GM15510 (cell line): ENCODE results near the gene ENTREP1.

Source experiments
- POLR2A ChIP-seq: IDR thresholded peaks from 3 replicates; pipeline ENCODE4 v1.6.1; 2011; ENCODE audit warnings: borderline replicate concordance; ENCODE audit not compliant: insufficient read length; ENCODE audit errors: extremely low read depth

The ENTREP1 gene

DNA sequence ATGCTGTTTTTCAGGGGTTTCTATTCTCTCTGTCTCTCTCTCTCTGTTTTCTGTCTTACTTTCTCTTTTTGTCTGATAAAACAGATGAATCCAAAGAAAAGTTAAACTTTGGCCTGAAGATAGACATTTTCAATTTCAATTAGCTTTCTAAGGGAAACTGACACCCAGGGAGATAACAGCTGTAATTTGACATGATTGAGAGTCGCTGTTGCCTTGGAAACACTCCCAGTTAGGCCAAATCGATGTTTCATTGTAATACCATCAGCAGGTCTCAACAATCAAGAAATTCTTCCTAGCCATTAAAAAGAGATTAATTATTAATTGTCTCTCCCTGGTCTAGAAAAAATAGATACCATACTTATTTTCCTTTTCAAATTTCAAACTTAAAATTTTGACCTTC, 53.0 kb downstream of the ENTREP1 start:
- no peak for TF ChIP-seq POLR2A

DNA sequence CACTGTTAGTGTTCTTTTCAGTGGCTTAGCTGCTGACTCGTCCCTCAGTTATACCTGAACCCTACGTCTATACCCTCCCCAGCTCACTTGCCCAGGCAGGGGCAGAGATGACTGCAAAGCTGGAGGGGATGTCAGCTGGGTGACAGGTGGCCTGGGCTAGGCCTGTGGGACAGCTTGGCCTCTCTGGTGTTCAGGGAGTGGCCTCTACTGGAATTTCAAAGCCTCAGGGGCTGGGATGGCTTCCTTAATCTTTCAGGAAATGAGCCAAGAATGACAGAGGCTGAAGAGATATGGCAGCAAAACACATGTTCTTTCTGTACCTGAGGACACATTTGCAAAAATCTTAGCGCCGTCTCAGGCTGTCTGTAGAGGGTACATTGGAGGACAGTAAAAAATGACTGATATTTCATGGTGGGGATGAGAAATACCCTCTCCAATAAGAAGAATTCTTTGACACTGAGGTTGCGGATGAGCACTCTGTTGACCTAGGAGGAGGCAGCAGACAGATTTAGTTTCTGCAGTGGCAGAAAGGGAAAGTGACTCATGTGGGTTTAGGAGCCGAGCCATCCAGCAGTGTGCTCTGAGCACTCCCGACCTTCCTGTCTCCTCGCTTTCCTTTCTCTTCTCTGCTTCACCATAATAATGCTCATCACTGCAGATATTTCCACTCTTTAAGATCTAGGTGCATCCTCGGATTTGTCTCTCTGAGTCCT, 54.4 kb downstream of the ENTREP1 start:
- no peak for TF ChIP-seq POLR2A

DNA sequence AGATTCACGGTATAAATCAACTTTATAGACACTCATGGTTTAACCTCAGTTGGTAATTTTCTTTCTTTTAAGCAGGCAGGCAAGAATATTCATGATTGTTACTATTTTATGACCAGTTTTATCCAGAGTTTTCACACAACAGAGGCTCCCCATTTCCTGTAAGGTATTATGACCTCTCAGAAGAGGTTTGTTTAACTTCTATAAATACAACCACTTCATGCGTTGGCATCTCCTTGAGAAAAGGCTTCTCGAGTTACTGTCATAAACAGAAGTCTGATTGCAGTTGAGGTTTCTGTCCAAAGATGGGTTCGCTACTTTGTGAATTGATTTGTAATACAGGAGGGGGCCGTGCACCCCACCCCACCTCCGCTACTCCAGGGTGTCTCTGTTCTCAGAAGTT, 55.3 kb downstream of the ENTREP1 start:
- TF ChIP-seq POLR2A = no peak

DNA sequence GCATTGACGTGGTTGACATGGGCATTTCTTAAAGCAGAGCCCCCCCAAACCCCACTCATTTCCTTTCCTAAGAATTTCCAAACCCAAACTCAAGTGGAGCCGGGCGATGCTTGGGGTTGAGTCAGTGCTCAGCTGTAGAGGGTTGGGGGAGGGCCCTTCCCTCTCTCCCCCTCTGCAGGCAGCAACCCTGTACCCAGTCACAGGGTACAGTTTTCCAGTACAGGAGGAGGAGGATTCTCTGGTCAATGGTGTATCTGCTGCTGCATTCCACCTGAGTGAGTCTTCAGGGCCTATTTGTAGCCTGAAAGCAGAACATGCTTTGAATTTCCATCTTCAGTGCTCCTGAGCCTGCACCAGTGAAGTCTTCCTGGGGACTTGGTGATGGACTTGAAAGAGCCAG, 55.8 kb downstream of the ENTREP1 start:
- no peak for TF ChIP-seq POLR2A

DNA sequence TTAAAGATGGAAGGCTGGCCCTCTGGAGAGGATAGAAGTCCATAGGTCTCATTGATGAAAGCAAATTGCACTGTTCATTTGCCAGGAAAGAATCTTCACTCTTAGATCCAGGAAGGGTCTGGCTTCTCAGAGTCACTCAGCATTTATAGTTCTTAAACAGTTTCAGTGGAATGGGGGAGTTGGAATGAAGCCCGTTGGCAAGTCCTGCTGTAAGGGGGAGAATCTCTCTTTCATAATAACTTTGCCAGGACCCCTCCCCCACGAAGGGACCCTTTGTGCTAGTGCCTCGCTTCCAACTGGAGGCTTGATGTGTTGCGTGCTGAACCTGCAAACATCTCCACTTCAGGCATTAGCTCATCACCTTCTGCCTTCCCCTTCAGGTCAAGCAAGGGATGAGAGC, 57.1 kb downstream of the ENTREP1 start:
- TF ChIP-seq POLR2A = no peak

DNA sequence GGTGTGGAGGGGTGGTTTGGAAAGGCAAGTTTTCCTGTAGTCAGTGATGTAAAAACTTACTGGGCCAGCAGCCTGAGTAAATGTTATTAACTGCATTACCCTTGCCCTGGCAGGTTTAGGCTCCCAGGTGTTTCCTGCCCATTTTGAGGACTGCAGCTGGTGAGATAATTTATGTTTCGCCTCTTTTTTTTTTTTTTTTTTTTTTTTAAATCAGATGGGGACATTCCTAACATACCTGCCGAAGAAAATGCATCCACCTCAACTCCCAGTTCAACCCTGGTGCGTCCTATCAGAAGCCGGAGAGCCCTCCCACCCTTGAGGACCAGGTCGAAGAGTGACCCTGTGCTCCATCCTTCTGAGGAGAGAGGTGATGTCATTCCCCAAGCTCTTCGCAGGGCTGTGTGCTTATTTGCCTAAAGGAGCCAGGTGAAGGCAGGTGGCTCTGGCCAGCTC, 60.6 kb downstream of the ENTREP1 start:
- no peak for TF ChIP-seq POLR2A

DNA sequence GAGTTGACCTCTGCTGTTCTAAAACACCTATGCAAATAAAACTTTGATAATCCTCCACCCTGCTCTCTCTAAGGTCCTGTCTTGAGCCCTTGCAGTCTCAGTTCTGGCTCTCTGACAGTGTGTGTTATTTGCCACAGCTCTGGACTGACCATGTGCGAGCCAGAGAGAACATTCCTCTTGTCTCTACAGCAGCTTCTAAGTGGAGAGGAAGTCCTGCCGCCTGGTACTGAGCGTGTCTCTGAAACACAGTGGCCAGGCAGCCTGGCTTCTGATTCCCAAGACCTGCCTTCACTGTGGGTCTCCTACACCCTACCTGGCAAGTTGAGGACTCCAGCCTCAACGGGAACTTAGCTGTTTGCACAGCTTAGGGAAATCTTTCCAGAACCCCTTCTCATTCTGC, 61.6 kb downstream of the ENTREP1 start:
- no peak for TF ChIP-seq POLR2A

DNA sequence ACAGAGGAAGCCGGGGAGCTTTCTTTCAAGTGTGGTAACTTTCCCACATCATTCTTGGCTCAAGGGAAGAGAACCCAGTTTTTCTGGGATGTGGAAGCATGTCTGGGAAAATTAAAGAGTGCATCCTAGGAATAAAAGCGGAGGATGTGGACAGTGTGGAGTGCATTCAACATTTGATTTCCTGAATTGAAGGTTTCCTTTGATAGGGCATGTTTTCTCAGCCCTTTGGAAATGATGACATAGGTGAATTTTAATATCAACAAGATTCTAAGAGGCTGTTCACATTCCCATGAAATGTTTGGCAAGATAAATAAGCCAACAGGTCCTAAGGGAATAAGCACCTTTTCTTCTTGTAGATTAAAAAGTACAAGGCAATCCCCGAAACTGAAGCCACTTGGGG, 63.6 kb downstream of the ENTREP1 start:
- no peak for TF ChIP-seq POLR2A

DNA sequence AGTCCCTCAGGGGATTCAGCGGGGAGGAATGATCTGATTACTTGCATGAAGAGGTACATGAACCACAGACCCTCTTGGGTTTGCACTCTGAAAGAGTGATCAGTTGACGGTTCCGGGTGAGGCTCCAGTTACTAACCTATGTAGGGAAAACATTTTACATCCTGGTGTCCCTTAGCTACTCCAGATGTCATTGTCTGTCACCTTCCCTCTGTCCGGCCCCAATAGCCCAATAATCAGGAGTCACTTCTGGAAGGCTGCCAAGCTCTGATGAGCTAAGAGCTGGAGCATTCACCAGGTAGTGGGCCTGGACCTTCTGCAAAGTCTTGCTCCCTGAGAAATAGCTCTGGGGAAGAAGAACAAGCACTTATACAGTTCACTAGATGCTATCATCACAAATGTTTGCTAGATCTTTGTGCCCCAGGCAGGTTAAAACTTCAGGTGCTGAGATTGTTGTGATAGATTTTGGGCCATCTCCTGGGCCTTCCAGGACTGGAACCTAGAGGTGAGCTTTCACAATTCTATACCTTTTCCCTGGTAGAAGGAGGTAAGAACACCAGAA, 64.5 kb downstream of the ENTREP1 start:
- TF ChIP-seq POLR2A = no peak

DNA sequence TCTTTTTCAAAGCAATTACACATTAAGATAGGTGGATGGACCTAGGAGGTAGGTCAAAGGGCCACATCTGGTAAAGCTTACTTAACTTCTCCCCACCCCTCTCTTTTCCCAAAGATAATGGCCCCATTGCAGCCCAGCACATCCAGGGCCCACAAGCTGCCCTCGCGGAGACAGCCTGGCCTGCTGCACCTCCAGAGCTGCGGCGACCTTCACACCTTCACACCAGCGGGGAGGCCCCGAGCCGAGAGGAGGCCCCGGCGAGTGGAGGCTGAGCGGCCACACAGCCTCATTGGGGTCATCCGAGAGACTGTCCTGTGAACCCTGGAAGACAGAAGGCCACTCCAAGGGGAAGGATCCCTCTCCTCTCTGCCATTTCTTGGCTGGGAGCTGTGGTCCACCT, 66.5 kb downstream of the ENTREP1 start:
- TF ChIP-seq POLR2A = no peak

DNA sequence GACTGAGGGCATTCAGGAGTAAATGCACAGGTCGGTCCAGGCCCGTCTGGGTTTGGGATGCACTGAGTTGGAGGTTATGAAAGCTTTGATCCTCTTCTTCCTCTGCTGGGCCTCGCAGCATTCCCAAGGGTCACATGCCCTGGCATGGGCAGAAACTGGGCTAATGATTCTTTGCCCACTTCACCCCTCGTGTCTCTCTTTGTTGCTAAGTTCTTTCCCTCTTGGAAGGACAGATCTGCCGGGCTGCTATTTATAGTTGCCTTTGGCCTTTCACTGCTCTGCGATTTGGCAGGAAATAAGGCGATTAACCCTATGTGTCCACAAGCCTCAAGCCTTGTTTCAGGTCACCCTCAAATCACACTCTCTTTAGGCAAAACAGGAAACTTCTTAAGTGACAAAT, 66.9 kb downstream of the ENTREP1 start:
- no peak for TF ChIP-seq POLR2A

DNA sequence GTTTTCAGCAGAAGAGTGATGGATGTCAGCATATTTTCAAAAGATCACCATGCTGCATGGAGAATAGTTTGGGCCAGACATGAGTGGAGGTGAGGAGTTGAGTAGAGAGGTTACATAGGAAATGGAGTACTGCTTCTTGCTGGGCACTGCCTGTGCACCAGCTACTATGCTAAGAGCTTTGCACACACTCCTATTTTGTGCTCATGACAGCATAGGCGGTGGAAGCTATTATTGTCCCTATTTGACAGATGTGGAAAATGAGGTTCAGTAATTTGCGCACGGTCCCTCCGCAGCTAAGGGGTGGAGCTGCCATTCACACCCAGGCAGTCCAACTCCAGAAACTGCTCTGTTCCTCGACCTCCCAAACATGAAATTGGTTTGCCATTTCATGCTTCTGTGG, 67.8 kb downstream of the ENTREP1 start:
- no peak for TF ChIP-seq POLR2A

DNA sequence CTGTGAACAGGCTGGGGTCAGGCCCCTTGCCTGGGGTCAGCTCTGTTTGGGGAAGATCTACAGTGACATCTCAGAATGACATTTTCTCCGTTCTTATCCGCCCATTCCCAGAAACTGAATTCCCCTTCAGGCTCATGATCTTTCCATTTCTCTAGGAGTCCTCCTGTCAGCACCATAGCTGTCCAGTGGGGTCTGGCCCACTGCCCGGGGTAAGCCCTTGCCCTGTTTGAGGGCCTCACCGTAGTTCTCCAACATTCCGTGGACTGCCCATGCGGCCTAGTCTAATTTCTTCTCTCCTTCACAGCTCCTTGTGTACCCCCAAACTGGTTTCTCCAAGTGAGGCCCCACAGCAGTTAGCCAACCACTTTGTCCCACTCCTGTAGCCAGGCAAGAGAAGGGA, 68.4 kb downstream of the ENTREP1 start:
- TF ChIP-seq POLR2A = no peak

DNA sequence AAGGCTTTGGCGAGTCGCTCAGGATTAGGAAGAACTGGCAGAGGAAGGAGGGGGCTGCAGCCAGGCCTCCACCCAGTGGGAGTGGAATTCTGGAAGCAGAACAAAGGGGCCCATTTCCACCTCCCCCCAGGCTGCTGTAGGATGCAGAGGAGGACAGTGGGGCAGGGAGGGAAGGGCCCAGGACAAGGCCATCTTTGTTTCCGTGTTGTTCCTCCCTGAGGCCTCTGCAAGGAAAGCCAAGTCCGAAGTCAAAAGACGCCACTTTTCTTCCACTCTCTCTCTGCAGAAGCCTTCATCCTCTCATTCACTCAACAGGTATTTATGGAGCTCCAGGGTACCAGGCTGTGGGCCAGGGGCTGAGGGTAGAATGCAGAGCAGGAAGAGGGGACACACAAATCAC, 70.7 kb downstream of the ENTREP1 start:
- no peak for TF ChIP-seq POLR2A

DNA sequence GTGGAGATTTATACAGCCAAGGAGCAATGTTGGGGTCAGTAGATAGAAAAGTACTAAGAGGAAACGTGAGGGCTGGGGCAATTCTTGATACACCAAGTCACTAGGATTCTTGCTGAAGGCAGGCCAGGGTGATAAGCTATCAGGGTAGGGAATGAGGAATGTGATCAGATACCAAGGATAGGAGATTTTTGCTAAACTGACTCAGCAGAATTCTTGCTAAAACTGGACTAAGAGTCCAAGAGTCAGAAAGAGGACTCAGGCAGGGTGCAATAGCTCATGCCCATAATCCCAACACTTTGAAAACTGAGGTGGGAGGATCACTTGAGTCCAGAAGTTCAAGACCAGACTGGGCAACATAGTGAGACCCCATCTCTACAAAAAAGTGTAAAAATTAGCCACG, 71.7 kb downstream of the ENTREP1 start:
- no peak for TF ChIP-seq POLR2A

DNA sequence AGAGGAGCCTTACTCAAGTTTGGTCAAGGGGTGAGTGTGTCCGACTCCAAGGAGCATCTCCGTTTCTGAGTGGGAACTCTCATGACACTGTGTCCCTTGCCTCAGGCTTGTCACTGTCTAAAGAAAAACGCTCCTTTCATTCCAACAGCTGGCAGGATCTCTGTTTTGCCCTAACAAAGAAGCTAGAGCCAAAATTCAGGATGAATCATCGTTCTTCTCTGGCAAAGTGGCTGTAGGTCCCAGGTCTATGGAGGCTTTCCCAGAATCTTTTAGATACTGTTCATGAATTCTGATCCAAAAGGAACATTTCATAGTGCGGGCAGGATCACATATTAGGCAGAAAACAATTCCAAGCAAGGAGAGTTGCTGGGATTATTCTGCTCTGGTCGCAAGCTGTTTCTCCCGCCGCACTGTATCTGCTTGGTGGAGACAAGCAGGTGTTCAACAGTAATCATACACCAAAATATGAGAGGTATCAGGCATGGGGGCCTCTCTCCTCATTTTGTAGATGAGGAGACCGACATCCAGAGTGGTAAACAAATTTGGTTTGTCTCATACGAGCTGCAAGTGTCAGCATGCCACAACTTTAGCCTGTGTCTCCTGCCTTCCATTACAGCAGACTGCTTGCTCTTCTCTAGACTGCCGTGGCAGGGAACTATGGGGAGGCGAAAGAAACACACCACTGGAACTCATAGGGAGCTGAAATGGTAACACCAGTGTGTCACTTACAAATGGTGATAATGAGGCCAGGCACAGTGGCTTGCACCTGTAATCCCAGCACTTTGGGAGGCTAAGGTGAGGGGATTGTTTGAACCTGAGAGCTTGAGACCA, 72.6 kb downstream of the ENTREP1 start:
- TF ChIP-seq POLR2A = no peak
